Psoas muscle (tissue), 8 donors: ENCODE measurements around the gene C10orf71. TPM values are rescaled to one million over a fixed set of nuclear protein-coding genes. Genes with fewer than 3 reads are reported as not detected.

Experiments
- ATAC-seq, 4 donors: fragments of 200-7000 bp; cut with Tn5 transposase; one replicate each; pipeline ENCODE4 v1.9.1; 2020; ENCODE audit warnings: moderate library complexity in 3 of 4, mild to moderate bottlenecking in 2 of 4
- DNase-seq, 2 donors: peaks; one replicate each; pipeline ENCODE4 v3.0.0-alpha.2; 2020
- H3K27ac ChIP-seq: fragments of 200-600 bp; one replicate; pipeline ENCODE4 v1.8.0; 2022
- H3K27me3 ChIP-seq, 3 donors: fragments of 200-600 bp in 1 of 3; one replicate each; pipeline versions ENCODE4 v1.6.1 to v1.8.0; 2013 to 2022; ENCODE audit warnings: low read length in 2 of 3, mild to moderate bottlenecking in 2 of 3, moderate library complexity in 1 of 3; ENCODE audit not compliant: insufficient read depth in 3 of 3
- H3K36me3 ChIP-seq, 2 donors: fragments of 200-600 bp in 1 of 2; one replicate each; pipeline versions ENCODE4 v1.6.1 to v1.8.0; 2013 to 2022; ENCODE audit warnings: low read depth in 1 of 2, mild to moderate bottlenecking in 1 of 2, moderate library complexity in 1 of 2; ENCODE audit not compliant: insufficient read depth in 1 of 2
- H3K4me1 ChIP-seq: fragments of 200-600 bp; one replicate; pipeline ENCODE4 v1.8.0; 2022
- H3K4me3 ChIP-seq: fragments of 200-600 bp; one replicate; pipeline ENCODE4 v1.8.0; 2022; ENCODE audit warnings: mild to moderate bottlenecking
- H3K9me3 ChIP-seq: fragments of 200-600 bp; one replicate; pipeline ENCODE4 v1.8.0; 2022
- CTCF ChIP-seq: fragments of 200-600 bp; IDR thresholded peaks from one replicate; pipeline ENCODE4 v1.8.0; 2022; ENCODE audit warnings: antibody characterized with exemption
- WGBS, 3 donors: extraction: QIAGEN DNeasy Blood & Tissue Kit; methylation state at CpG; one replicate each; pipeline versions ENCODE4 v1.1.6 to v1.1.7; 2013; 5-methylcytosine and 5-hydroxymethylcytosine counted together
- intact Hi-C, 2 donors: fragments of 100-400 bp; cut with DNase I; formaldehyde crosslinking; loops; one replicate each; pipeline versions ENCODE4 v1.11.0 to v1.14.2; 2022
- polyA plus RNA-seq, 3 donors: library from polyadenylated mRNA; stranded (reverse); fragments of 200-250 nt; gene quantifications; one replicate each; pipeline ENCODE4 v1.2.3, GENCODE V29; 2013
- total RNA-seq, 4 donors: library from RNA; stranded (reverse); fragmentation: NEBNext Ultra II Directional in 2 of 4; extraction: Animal tissue kit (Norgen Biotek cat#: 25700) in 2 of 4; gene quantifications; one replicate each; pipeline versions ENCODE4 v1.2.1 to v1.2.4, GENCODE V29; 2021 to 2023
- donor health status: healthy with polysubstance abuse.
- donor health status: DM: no; HTN: no; CAD: no; lungs with moderate emphysema.
- donor health status: Bipolar disorder and iron deficiency.
- donor health status: healthy.
- donor health status: DM: yes; HTN: yes; CAD: no.
- donor health status: DM: no; HTN: no; CAD: no.
- donor health status: DM: no; HTN: no; CAD: no.
- donor health status: DM: yes; HTN: yes; CAD: no.

The C10orf71 gene
- total and polyA plus RNA-seq, 7 donors = 4.2 to 356 (median 83.8) TPM

- no peaks in the 10 kb centered on the region for H3K9me3 ChIP-seq
- H3K36me3 ChIP-seq = no peaks in the 10 kb centered on the region
- no peak overlapping the region for H3K27ac ChIP-seq
- 60 to 67% (median 64%) methylated on average over 14 of the region's 14 CpGs for WGBS, 3 donors
- intact Hi-C loops = no loop called here
- H3K4me1 ChIP-seq = no peaks in the 10 kb centered on the region
- DNase-seq (no peak), ATAC-seq (no peak)
- no peak for TF ChIP-seq CTCF
- H3K27me3 ChIP-seq = peaks cover 0 to 3% (median 0%) of the 10 kb centered on the region in 3 donors
- no peak overlapping the region for H3K4me3 ChIP-seq
These were observed 70.5 kb downstream of the C10orf71 start for GRCh38 chr10:49369216-49370162.

GRCh38 chr10:49370326-49371100 is 71.5 kb downstream of the C10orf71 start:
- TF ChIP-seq CTCF = no peak
- Histone ChIP-seq H3K36me3 (no peaks in the 10 kb centered on the region), H3K27me3 (peaks cover 0 to 3% (median 0%) of the 10 kb centered on the region in 3 donors), H3K4me1 (no peaks in the 10 kb centered on the region), H3K9me3 (no peaks in the 10 kb centered on the region), H3K4me3 (no peak overlapping the region), H3K27ac (no peak overlapping the region)
- ATAC-seq (no peak), DNase-seq (no peak)
- WGBS, 3 donors = 72 to 84% (median 74%) methylated on average over 8 of the region's 8 CpGs
- intact Hi-C loops = no loop called here

- Histone ChIP-seq H3K9me3 (no peaks in the 10 kb centered on the region), H3K4me3 (no peak overlapping the region), H3K36me3 (no peaks in the 10 kb centered on the region), H3K27me3 (peaks cover 0 to 3% (median 0%) of the 10 kb centered on the region in 3 donors), H3K4me1 (no peaks in the 10 kb centered on the region), H3K27ac (no peak overlapping the region)
- ATAC-seq (no peak), DNase-seq (no peak)
- intact Hi-C loops = no loop called here
- 46 to 55% (median 51%) methylated on average over 3 of the region's 3 CpGs for WGBS, 3 donors
- TF ChIP-seq CTCF = no peak
These were observed 73.0 kb downstream of the C10orf71 start for GRCh38 chr10:49371967-49372366.

- H3K36me3 ChIP-seq = no peaks in the 10 kb centered on the region
- peaks cover 0 to 1% (median 0%) of the 10 kb centered on the region in 3 donors for H3K27me3 ChIP-seq
- DNase-seq (no peak), ATAC-seq (no peak)
- intact Hi-C loops = no loop called here
- 91 to 95% (median 94%) methylated on average over 5 of the region's 5 CpGs for WGBS, 3 donors
- no peaks in the 10 kb centered on the region for H3K4me1 ChIP-seq
- TF ChIP-seq CTCF = no peak
- no peak overlapping the region for H3K27ac ChIP-seq
- H3K4me3 ChIP-seq = no peak overlapping the region
- no peaks in the 10 kb centered on the region for H3K9me3 ChIP-seq
These were observed 74.4 kb downstream of the C10orf71 start for GRCh38 chr10:49373361-49373760.
